ENCODE measurements around the gene EIF4G3.
"Not testable (repeated sequence)": the region's sequence is repeated elsewhere in the genome, so short reads cannot be mapped to it uniquely, and the experiment has no call there.

The EIF4G3 gene

GRCh38 chr1:21184276-21184675 lies 7.6 kb upstream of the EIF4G3 start:
- DNase-seq (ENCODE audit: low spot score) = no peak

- DNase-seq (ENCODE audit: low spot score) = no peak
Measured at GRCh38 chr1:21182181-21182731, 5.6 kb upstream of the EIF4G3 start.

- DNase-seq (ENCODE audit: low spot score) = not testable (repeated sequence)
Measured at GRCh38 chr1:21178271-21178670, 1.6 kb upstream of the EIF4G3 start.

- DNase-seq (ENCODE audit: low spot score) = no peak
Measured at GRCh38 chr1:21175670-21176581, 771 bp downstream of the EIF4G3 start.

GRCh38 chr1:21175324-21175669 lies 1.4 kb downstream of the EIF4G3 start:
- DNase-seq (ENCODE audit: low spot score) = no peak

GRCh38 chr1:21174654-21175323 lies 1.9 kb downstream of the EIF4G3 start:
- no peak for DNase-seq (ENCODE audit: low spot score)

GRCh38 chr1:21174230-21174629 lies 2.5 kb downstream of the EIF4G3 start:
- DNase-seq (ENCODE audit: low spot score) = no peak

GRCh38 chr1:21173096-21173495 lies 3.6 kb downstream of the EIF4G3 start:
- DNase-seq (ENCODE audit: low spot score) = not testable (repeated sequence)

GRCh38 chr1:21170837-21171236 lies 5.9 kb downstream of the EIF4G3 start:
- DNase-seq (ENCODE audit: low spot score) = not testable (repeated sequence)

- no peak for DNase-seq (ENCODE audit: low spot score)
Measured at GRCh38 chr1:21168444-21168843, 8.3 kb downstream of the EIF4G3 start.

- no peak for DNase-seq (ENCODE audit: low spot score)
Measured at GRCh38 chr1:21165646-21166045, 11.1 kb downstream of the EIF4G3 start.

- no peak for DNase-seq (ENCODE audit: low spot score)
Measured at GRCh38 chr1:21165076-21165475, 11.6 kb downstream of the EIF4G3 start.

- no peak for DNase-seq (ENCODE audit: low spot score)
Measured at GRCh38 chr1:21164266-21164665, 12.4 kb downstream of the EIF4G3 start.

GRCh38 chr1:21162740-21163464 lies 13.8 kb downstream of the EIF4G3 start:
- no peak for DNase-seq (ENCODE audit: low spot score)

- DNase-seq (ENCODE audit: low spot score) = no peak
Measured at GRCh38 chr1:21161842-21162241, 14.9 kb downstream of the EIF4G3 start.

- no peak for DNase-seq (ENCODE audit: low spot score)
Measured at GRCh38 chr1:21160263-21160796, 16.4 kb downstream of the EIF4G3 start.

- DNase-seq (ENCODE audit: low spot score) = no peak
Measured at GRCh38 chr1:21157868-21158267, 18.8 kb downstream of the EIF4G3 start.

- DNase-seq (ENCODE audit: low spot score) = no peak
Measured at GRCh38 chr1:21157054-21157453, 19.6 kb downstream of the EIF4G3 start.

GRCh38 chr1:21156019-21156418 lies 20.7 kb downstream of the EIF4G3 start:
- no peak for DNase-seq (ENCODE audit: low spot score)

- DNase-seq (ENCODE audit: low spot score) = no peak
Measured at GRCh38 chr1:21154717-21155116, 22.0 kb downstream of the EIF4G3 start.

- DNase-seq (ENCODE audit: low spot score) = no peak
Measured at GRCh38 chr1:21153388-21153787, 23.3 kb downstream of the EIF4G3 start.

GRCh38 chr1:21152423-21153100 lies 24.1 kb downstream of the EIF4G3 start:
- no peak for DNase-seq (ENCODE audit: low spot score)

Data from hematopoietic multipotent progenitor cell treated with erythropoietin and hydrocortisone succinate and interleukin-3 and kit ligand, for 15 days (in vitro differentiated cells).